HL-60/S4 treated with retinoic acid at 250 ng/mL for 4 days and 3 days (cell line): ENCODE measurements around the gene C15orf61.

Source experiments
- in situ Hi-C: fragments of 300-500 bp; cut with MboI; formaldehyde crosslinking; loops from 2 replicates; pipeline ENCODE4 v1.7.0; 2022; ENCODE audit warnings: low sequenced_read_pairs

The C15orf61 gene

DNA sequence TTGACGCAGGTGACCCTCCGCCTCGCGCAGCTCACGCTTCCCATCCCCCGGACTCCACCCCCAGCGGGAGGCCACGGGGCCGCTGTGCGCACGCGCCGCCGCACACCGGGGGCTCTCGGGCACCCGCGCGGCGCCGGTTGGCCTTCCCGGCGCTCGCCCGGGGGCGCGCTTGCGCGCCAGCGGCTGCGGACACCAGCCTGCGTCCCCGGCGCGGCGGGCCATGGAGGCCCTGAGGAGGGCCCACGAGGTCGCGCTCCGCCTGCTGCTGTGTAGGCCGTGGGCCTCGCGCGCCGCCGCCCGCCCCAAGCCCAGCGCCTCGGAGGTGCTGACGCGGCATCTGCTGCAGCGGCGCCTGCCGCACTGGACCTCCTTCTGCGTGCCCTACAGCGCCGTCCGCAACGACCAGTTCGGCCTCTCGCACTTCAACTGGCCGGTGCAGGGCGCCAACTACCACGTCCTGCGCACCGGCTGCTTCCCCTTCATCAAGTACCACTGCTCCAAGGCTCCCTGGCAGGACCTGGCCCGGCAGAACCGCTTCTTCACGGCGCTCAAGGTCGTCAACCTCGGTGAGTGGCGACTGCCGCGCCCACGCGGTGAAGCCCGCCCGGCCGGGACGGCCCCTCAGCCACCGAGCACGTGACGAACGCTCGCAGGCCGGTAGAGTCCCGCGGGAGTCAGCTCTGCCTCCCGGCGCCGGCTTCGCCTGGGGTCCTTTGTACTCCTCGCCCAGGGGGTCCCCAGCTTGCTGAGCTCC lies at the start of gene C15orf61:
C15orf61 (plus strand) TSS at position 103 of the 754 bp plus-strand sequence; CDS start at position 221, 118 bp downstream.
- in situ Hi-C loops, result no loop called here

DNA sequence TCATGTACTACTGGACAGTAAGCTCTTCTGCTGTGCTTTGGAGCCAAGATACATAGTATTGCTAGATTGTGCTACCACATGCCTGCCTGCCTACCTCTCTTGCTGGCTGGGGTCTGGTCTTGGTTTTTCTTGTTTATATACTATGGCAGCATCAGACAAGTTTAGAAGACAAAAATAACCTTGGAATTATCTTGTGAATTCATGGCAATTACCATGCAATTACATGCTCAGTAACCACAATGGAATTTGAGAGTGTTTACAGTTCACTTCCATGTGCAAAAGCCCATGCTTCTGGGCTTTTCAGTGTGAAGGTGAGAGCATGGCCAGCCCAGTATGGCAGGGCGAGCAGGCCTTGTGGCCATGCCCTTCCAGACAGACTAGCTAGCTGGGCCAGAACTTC lies 48.0 kb upstream of the C15orf61 start:
- in situ Hi-C loops, result loop anchor here (25.0 kb wide), 1 partner anchor 364 kb away; the partner anchor contains the start of genes RNU6-1 and SKOR1

DNA sequence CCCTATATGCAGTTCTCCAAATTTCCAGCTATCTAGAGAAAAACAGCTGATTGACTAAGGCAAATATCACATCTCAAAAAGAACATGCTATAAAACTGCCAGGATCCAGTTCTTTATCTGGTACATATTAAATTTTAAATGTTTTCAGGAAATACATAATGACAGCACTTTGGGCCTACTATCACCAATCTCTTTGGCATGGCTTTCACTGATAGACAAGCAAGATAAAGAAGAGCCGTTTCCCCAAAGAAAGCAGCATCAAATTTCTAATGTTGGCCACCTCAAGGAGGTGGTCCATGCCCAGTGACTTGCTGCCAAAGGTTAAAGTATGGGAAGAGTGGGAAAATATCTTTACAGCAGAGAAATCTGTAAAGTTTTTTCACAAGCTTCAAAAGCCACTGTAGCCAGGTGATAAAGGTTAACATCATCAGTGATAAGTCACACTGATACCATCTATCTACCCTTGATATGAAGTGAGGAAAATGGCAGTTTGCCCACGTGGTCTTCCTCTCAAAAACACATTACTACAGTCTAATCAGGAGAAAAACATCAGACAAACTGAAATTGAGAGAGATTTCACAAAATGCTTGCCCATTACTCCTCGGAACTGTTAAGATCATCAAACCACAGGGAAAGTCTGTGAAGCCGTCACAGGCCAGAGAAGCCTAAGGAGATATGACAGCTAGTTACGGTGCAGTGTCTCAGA lies 46.4 kb upstream of the C15orf61 start:
- in situ Hi-C loops, result loop anchor here (25.0 kb wide), 1 partner anchor 363 kb away; the partner anchor contains the start of genes RNU6-1 and SKOR1

DNA sequence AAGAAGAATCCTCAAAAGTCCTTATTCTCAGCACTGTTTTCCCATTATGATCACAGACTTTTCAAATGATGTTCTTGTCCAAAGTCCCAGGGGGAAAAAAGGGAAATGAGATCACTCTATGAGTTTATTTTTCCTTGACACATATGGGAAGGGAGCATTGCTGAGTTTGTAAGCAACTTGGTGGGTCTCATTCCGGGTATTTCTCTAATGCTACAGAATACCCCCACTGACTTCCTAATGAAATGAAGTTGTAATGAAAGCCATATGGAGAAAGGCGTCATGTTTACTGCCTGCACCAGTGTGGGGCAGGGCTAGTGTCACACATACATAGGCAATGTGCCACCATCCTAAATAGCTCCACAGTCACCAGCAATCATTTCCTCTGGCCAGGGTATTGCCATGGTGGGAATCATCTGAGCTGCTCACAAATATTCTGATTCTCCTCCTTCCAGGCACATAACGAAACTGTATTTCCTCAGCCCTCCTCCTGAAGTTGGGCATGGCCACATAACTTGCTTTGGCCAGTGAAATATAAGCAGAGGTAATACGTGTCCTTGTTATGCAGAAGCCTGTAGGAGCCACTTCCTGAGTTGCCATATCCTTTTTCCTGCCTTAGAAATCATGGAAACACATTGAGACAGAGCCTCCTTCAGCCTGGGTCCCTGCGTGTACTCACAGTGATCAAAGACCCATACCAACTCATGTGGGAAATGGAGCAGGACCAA lies 41.0 kb upstream of the C15orf61 start:
- in situ Hi-C loops, result no loop called here

DNA sequence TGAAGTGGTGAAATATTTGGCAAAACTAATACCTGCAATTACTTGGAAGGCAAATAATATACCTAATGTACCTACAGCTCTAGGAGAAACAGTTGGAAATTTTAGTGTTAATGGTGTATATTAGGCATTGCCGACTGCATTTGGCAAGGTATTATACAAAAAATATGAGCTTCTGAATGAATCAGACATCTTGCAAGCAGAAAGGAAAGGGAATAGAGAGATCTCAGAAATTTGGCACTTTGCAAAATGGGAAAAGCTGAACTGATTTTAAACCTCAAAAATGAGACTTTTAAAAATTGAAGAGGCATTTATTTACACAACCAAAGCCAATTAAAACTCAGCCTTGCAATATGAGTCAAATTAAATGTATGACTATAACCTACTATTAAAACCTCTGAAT lies 40.2 kb upstream of the C15orf61 start:
- in situ Hi-C loops, result no loop called here

DNA sequence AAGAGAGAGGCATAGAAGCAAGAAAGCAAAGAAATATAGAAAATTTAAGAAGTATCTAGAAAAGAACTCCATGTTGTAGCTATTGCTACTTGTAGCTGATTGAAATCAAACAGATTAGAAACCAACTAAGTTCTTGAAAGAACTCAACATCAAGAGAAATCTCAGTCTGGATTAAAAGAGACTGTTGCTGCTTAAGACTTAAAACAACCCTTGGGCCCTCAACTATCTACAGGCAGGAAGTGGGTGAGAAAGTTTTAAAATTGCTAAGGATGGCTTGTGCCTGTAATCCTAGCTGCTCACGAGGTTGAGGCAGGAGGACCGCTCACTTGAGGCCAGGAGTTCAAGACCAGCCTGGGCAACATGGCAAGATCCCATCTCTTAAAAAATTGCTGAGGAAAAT lies 39.3 kb upstream of the C15orf61 start:
- in situ Hi-C loops, result no loop called here

DNA sequence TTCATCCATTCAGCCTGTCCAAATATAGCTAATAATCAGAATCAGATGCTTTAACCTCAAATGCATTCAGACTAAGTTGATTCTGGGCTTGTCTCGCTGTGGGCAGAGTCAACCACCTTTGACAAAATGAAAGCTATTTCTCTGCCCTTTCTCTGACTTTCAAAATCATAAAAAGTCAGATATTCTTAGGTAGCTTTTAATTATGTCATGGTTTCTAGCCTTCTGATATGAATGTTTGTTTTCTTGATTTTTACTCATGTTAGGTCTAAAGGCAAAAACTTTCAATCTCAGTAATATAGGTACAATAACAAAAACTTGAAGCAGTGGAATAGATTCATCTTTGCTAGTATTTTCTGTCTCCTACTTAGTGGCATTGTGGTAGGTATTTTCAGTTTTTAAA lies 25.3 kb upstream of the C15orf61 start:
- in situ Hi-C loops, result no loop called here

DNA sequence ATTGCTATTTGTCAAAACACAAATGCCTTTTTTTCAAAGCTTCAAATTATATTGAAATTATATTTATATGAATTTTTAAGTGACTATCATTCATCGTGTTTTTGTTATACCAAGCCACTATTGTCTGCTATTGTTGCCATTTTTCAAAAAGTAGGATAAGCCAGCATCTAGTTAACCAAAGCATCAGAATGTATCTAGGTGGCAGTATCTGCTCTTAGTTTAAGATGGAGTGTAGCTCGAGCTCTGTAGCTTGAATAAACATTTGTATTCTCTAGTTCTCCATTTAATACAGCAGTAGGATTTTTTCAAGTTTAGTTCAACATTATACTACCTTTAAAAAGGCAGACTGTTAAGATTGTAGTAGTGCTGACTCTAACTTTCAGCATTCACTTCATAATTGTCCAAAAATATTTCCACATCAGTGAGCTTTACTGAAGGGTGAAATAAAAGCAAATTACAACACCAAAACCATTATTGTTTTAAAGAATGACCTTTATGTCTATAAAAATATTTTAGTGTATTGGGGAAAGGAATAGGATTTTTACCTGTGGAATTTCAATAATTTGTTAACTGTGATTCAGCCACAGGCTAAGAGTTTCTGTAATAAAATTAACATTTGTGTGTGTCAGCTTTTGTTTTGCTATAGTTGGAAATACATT lies 19.6 kb upstream of the C15orf61 start:
- in situ Hi-C loops, result no loop called here

DNA sequence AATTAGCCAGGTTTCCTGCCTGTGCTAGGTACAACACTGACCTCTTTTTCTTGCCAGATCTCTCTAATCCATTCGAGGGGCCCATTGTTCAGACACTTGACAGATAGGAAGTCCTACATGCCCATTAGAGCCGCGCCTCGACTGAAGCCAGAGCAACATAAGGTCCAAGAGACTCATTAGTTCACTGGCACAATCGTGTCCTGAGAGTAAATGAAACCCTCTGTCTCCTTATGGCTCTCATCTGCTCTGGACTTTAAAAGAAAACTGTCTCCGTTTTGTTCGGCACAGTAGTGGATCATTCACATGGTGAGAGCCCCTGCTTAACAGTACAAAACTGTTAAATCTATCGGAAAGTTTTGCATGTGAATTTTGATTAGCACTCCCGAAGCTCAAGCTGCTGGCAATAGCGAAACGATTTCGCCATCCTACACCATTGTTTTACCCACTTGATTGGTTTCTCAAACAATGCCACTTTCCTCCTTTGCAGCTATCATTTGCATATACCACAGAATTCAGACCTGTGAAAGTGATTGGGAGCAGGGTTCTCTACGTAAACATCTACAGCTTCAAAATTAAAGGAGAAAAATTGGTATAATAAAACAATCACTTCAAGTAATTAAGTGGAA lies 19.0 kb upstream of the C15orf61 start:
- in situ Hi-C loops, result no loop called here

DNA sequence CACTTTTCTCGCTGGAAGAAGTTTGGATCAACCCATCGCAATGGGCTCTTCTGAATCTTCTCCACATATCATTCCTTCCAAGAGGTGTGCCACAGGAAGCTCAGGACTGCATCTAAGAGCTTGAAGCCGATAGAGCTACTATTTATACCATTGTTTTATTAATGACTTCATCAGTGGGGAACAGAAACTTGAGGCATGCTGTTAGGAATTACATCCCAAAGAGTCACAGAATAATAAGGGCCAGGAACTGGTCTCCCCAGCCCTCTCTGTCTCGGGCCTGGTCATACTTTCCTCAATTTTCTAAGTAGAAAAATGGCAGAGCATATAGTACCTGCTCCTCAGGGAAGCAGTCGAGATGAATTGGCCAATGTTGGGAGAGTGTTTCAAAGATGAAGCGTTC lies 16.9 kb upstream of the C15orf61 start:
- in situ Hi-C loops, result no loop called here

DNA sequence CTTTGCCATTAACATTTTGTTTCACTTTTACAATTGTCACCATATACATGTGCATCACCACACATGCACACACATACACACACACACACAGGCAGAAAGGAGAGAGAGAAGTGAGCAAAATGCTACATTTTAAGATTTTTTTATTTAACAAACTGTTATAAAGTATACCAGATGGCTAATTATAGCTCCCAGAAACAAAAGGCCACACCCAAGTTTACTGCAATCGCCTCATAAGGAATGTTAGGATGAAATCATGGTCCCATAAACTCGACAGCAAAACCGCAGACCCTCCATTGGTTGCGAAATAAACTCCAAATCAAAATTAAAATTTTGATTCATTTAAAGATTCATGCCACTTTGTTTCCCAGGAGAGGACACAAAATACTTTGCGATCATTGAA lies 16.1 kb upstream of the C15orf61 start:
- in situ Hi-C loops, result no loop called here

DNA sequence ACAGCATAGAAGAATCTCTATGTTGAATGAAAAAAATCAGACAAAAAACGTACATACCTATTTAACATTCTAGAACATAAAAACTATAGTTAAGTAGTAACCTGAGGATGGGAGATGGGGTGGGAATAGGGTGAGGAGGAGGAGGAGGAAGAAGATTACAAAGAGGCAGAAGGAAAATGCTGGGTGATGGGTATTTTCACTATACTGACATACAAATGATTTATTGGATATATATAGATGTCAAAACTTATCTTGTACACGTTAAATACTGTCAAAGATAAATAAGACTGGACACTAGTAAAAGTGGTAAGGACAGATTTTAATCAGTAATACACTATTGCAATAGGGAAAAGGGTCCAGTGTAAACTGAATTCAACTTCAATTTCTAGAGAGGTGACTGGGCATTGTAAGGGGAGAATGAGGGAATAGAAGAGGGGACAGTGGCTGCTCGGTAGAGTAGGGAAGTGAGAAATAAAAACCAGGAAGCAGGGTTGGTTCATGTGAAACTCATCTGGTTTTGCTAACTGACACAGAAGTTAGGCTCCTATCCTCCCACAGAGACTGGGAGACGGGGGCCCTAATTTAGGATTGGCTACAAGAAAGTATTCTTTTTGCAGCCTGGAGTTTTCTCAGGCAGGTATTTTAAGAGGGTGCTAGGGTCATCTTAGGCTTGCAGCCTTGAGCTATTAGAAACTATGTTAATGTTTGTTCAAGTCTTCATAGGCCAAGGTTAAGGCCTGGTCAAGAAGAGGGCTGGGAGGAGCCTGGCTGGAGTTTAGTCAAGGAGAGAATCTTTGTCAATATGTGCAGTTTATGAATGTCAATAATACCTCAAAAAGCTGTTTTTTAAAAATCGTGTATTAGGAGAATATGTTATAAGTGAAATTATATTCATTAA lies 15.0 kb upstream of the C15orf61 start:
- in situ Hi-C loops, result no loop called here

DNA sequence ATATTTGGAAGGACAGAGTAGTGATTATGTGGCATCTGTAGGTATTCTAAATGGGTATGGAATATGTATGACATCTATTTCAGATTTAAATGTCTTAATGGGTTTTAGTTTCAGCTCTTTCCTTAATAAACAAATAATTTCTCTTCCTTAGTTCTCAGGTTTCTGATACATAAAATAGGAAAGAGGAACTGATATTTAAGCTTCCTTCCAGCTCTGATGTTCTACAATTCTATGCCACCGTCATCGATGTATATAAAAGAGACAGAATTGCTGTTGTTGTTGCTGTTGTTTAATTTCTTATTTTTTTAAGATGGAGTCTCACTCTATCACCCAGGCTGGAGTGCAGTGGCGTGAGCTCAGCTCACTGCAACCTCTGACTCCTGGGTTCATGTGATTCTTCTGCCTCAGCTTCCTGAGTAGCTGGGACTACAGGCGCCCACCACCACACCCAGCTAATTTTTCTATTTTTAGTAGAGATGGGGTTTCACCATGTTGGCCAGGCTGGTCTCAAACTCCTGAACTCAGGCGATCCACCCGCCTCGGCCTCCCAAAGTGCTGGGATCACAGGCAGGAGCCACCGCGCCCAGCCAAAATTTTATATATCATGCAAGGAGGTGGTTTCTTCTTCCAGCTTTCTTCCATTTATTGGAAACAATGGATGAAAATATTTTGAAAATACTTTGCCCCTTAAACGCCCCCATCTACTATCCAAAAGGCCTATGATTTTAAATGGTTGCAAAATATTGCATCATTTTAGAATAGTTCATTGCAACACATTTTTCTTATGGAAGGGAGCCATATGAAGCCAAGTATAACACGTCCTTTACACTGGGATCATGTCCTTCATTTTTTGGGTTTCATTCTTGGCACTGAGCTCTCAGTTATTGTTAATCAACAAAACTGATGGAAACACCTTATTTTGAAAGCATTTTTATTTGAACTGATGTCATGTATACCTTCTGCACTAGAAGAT lies 13.9 kb upstream of the C15orf61 start:
- in situ Hi-C loops, result no loop called here

DNA sequence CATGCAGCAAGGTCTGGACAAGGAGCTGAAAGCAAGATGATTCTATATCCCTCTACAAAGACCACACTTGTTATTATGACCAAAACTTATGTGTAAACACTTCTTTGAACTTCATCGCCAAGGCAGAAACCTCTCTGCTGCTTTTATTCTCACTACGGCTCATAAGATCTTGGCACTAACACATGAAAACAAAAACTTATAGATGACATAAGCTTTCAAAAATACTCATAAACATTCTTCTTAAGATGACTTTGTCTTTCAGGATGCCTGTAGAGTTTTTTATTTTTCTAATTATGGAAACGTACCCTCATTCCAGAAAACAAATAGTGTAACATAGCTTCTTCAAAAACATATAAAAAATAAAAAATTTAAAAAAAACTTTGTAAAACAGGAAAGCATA lies 12.5 kb upstream of the C15orf61 start:
- in situ Hi-C loops, result no loop called here

DNA sequence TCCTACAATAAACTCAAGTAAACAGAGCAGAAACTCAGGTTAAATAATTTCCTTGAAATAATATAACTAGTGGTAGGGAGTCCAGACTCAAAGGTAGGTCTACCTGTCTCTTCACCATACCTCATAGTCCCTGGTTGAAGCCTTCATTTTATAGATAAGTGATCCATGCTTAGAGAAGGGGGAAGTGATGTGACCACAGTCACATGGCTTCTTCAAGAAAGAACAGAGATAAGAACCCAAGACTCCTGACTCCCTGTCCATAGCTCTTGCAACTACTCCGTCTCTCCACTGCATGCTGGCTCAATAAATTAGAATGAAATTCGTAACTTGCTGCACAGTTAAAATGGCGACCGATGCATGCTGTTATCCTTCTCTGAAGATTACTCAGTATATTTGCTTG lies 11.0 kb upstream of the C15orf61 start:
- in situ Hi-C loops, result no loop called here

DNA sequence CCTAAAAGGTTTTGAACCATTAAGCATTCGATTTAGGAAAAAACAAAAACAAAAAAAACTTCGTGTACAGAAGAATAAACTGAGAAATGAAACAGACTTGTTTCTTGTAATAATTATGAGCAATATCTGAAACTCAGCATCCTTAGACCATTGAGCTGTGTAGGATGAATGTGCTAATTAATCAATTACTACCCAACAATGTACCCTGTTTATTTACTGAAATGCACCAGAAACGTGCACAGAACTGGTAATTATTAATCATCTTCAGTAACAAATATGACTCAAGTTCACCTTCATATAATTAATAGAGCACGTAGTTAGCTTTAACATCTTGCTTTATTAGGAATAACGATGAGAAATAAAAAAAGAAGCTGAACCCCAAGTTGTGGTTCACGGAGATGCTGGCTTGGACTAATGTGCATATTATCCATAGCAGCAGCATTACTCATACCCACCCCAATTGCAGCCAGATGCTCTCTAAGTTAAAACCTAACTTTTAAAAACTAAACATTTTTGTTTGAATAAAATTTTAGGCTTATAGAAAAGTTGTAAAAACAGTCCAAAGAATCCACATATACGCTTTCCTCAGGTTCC lies 10.2 kb upstream of the C15orf61 start:
- in situ Hi-C loops, result no loop called here

DNA sequence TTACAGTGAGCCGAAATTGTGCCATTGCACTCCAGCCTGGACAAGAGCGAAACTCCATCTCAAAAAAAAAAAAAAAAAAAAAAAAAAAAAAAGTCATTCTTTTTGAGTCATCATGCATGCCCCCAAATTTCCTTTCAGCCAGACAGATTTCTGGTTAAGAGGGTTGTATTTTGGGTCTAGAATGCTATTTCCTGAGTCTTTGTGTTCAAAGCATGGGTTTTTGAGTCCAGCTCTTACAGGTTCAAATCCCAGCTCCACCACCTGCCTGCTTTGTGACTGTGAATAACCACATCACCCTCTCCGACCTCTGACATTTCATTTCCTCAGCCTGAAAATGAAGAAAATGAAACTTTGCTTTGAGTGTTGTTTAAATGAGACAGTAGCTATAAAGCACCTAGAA lies 9.3 kb upstream of the C15orf61 start:
- in situ Hi-C loops, result no loop called here

DNA sequence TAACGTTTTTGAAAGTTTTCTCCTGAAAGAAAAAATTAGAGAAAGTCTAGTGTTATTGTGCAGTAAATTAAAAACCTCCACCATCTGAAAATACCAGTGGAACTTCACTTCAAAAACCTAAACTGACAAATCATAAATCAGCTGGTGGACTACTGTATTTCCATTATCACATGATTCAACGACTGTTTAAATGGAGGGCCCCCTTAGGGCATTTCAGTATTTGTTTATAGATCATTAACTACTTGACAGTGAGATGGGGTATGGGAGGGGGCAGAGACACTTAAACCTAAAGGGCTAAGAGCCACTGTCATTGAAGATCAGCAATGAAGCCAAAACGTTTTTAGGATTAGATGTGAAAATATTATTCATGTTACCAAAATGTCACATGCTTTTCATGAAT lies 8.8 kb upstream of the C15orf61 start:
- in situ Hi-C loops, result no loop called here
